H1 (cell line): Measurements from ENCODE around the gene DACT1. TPM values are rescaled to one million over a fixed set of nuclear protein-coding genes. Genes with fewer than 3 reads are reported as not detected.

ENCODE experiments used
- CTCF ChIA-PET: fragments of 300-600 bp; sonication (Branson Sonifier 250); formaldehyde crosslinking; loops from one replicate; lab custom pipeline; 2021; ENCODE audit not compliant: partially characterized antibody; lab: Charles Lee
- POLR2A ChIA-PET: fragments of 300-600 bp; sonication (Branson Sonifier 250); formaldehyde crosslinking; loops from one replicate; lab custom pipeline; 2021; ENCODE audit warnings: inconsistent platforms; ENCODE audit not compliant: partially characterized antibody; lab: Charles Lee
- DNase-seq, 2 experiments: peaks; one replicate each; pipeline versions ENCODE4 v3.0.0 to v3.0.0-alpha.2; 2010 to 2022; ENCODE audit warnings: low spot score in 2 of 2, low read depth in 1 of 2, mixed read lengths in 1 of 2
- FAIRE-seq: peaks from 2 replicates; lab custom pipeline; 2011; peaks lifted over from hg19 to GRCh38; lab: Jason Lieb, UNC
- H2AFZ ChIP-seq: 2 replicates; pipeline ENCODE4 v1.8.1; 2012; ENCODE audit warnings: low read length, inconsistent platforms
- H2AK5ac ChIP-seq: 2 replicates; pipeline ENCODE4 v1.6.1; 2013; ENCODE audit warnings: low read depth, low read length
- H2BK120ac ChIP-seq: replicated peaks from 2 replicates; pipeline ENCODE3; 2013; ENCODE audit warnings: low read depth, low read length, inconsistent platforms
- H2BK12ac ChIP-seq: 2 replicates; pipeline ENCODE4 v1.6.1; 2013; ENCODE audit warnings: low read depth, low read length
- H2BK15ac ChIP-seq: 2 replicates; pipeline ENCODE4 v1.6.1; 2013; ENCODE audit warnings: low read length
- H2BK20ac ChIP-seq: 2 replicates; pipeline ENCODE4 v1.6.1; 2013; ENCODE audit warnings: low read length
- H2BK5ac ChIP-seq: 2 replicates; pipeline ENCODE4 v1.6.1; 2013; ENCODE audit warnings: low read depth, low read length
- H3K14ac ChIP-seq: 2 replicates; pipeline ENCODE4 v1.6.1; 2013; ENCODE audit warnings: inconsistent platforms; ENCODE audit not compliant: insufficient read length
- H3K18ac ChIP-seq: 2 replicates; pipeline ENCODE4 v1.6.1; 2013; ENCODE audit warnings: low read length; ENCODE audit errors: extremely low read depth
- H3K23ac ChIP-seq: 2 replicates; pipeline ENCODE4 v1.6.1; 2013; ENCODE audit warnings: inconsistent platforms; ENCODE audit not compliant: insufficient read length
- H3K23me2 ChIP-seq: 2 replicates; pipeline ENCODE4 v1.6.1; 2013; ENCODE audit warnings: low read depth, low read length
- H3K27ac ChIP-seq: 2 replicates; pipeline ENCODE4 v1.6.1; 2011; ENCODE audit warnings: low read depth, low read length, inconsistent platforms
- H3K27me3 ChIP-seq, 4 experiments: replicated peaks in 1 of 4; 1 replicate in 1 of 4; 2 replicates in 3 of 4; pipeline versions ENCODE4 v1.6.1 to v1.8.1; 2011 to 2013; ENCODE audit warnings: low read length in 3 of 4, mild to moderate bottlenecking in 3 of 4, inconsistent platforms in 2 of 4, mixed read lengths in 2 of 4, moderate library complexity in 1 of 4; ENCODE audit not compliant: control insufficient read depth in 3 of 4, insufficient read depth in 3 of 4; ENCODE audit errors: extremely low read depth in 1 of 4
- H3K36me3 ChIP-seq, 4 experiments: 2 replicates each; pipeline versions ENCODE4 v1.6.1 to v1.8.1; 2011 to 2013; ENCODE audit warnings: mild to moderate bottlenecking in 4 of 4, low read length in 3 of 4, moderate library complexity in 2 of 4, control low read depth in 1 of 4, inconsistent platforms in 1 of 4; ENCODE audit not compliant: insufficient read depth in 4 of 4, control insufficient read depth in 2 of 4
- H3K4ac ChIP-seq: replicated peaks from 2 replicates; pipeline ENCODE3; 2013; ENCODE audit warnings: low read length, low read depth, mixed read lengths, inconsistent platforms; ENCODE audit not compliant: insufficient read length
- H3K4me1 ChIP-seq, 4 experiments: replicated peaks in 1 of 4; 1 replicate in 1 of 4; 2 replicates in 3 of 4; pipeline versions ENCODE4 v1.6.1 to v1.8.1; 2011 to 2013; ENCODE audit warnings: low read length in 3 of 4, inconsistent platforms in 2 of 4, mixed read lengths in 1 of 4; ENCODE audit not compliant: insufficient read depth in 4 of 4, control insufficient read depth in 3 of 4
- H3K4me2 ChIP-seq, 2 experiments: 2 replicates each; pipeline versions ENCODE4 v1.6.1 to v1.8.1; 2011 to 2013; ENCODE audit warnings: low read depth in 2 of 2, low read length in 2 of 2, control low read depth in 1 of 2, inconsistent platforms in 1 of 2, mild to moderate bottlenecking in 1 of 2; ENCODE audit not compliant: insufficient read depth in 1 of 2
- H3K4me3 ChIP-seq, 4 experiments: fragments of 200-600, 300-600 bp in 1 of 4; sonication (generic), shearing (Covaris generic), sonication (Bioruptor Twin) in 1 of 4; 2 replicates each; pipeline versions ENCODE4 v1.5.1 to v1.8.1; 2011 to 2016; ENCODE audit warnings: low read length in 4 of 4, low read depth in 3 of 4, control low read depth in 2 of 4, inconsistent platforms in 2 of 4, mild to moderate bottlenecking in 2 of 4, mixed read lengths in 1 of 4, moderate library complexity in 1 of 4; ENCODE audit not compliant: insufficient read depth in 2 of 4; ENCODE audit errors: extremely low read depth in 1 of 4
- H3K56ac ChIP-seq: replicated peaks from 2 replicates; pipeline ENCODE3; 2013; ENCODE audit warnings: low read depth, mild to moderate bottlenecking, mixed read lengths, low read length, inconsistent platforms; ENCODE audit not compliant: insufficient read length
- H3K79me1 ChIP-seq: 2 replicates; pipeline ENCODE4 v1.6.1; 2013; ENCODE audit warnings: low read depth, low read length, control low read depth
- H3K79me2 ChIP-seq, 2 experiments: 2 replicates each; pipeline versions ENCODE4 v1.6.1 to v1.8.1; 2012 to 2013; ENCODE audit warnings: low read length in 2 of 2, mild to moderate bottlenecking in 2 of 2, inconsistent platforms in 1 of 2; ENCODE audit not compliant: insufficient read depth in 2 of 2, control insufficient read depth in 1 of 2
- H3K9ac ChIP-seq, 4 experiments: replicated peaks in 1 of 4; 1 replicate in 1 of 4; 2 replicates in 3 of 4; pipeline versions ENCODE4 v1.6.1 to v1.8.1; 2011 to 2013; ENCODE audit warnings: low read depth in 3 of 4, low read length in 3 of 4, control low read depth in 2 of 4, mild to moderate bottlenecking in 2 of 4, moderate library complexity in 2 of 4, inconsistent platforms in 1 of 4; ENCODE audit errors: extremely low read depth in 1 of 4
- H3K9me3 ChIP-seq, 2 experiments: 2 replicates each; pipeline versions ENCODE4 v1.6.1 to v1.8.1; 2012 to 2013; ENCODE audit warnings: mild to moderate bottlenecking in 2 of 2, moderate library complexity in 2 of 2, control low read depth in 1 of 2, inconsistent platforms in 1 of 2, low read depth in 1 of 2, low read length in 1 of 2, mixed read lengths in 1 of 2; ENCODE audit not compliant: insufficient read depth in 2 of 2
- H4K20me1 ChIP-seq, 2 experiments: replicated peaks in 1 of 2; 2 replicates each; pipeline versions ENCODE3 to v1.8.1; 2011 to 2013; ENCODE audit warnings: inconsistent platforms in 2 of 2, low read length in 2 of 2, mild to moderate bottlenecking in 1 of 2; ENCODE audit not compliant: insufficient read depth in 2 of 2, control insufficient read depth in 1 of 2
- H4K5ac ChIP-seq: 2 replicates; pipeline ENCODE4 v1.6.1; 2013; ENCODE audit warnings: low read length, low read depth, mixed read lengths, inconsistent platforms; ENCODE audit not compliant: insufficient read length
- H4K8ac ChIP-seq: 2 replicates; pipeline ENCODE4 v1.8.0; 2013; ENCODE audit warnings: mild to moderate bottlenecking, moderate library complexity, low read length, inconsistent platforms; ENCODE audit not compliant: insufficient read depth; ENCODE audit errors: extremely low read depth
- H4K91ac ChIP-seq: replicated peaks from 2 replicates; pipeline ENCODE3; 2013; ENCODE audit warnings: low read length, mixed read lengths, inconsistent platforms; ENCODE audit not compliant: insufficient read length
- ASH2L ChIP-seq: fragments of 200-600, 300-600 bp; sonication (generic); IDR thresholded peaks from one replicate; pipeline ENCODE4 v1.7.1; 2017; ENCODE audit warnings: low read length
- CBX8 ChIP-seq: fragments of 300-800, 300-1000 bp; sonication (generic); IDR thresholded peaks from 2 replicates; pipeline ENCODE4 v1.7.1; 2016; ENCODE audit warnings: low read depth, low read length, borderline replicate concordance
- CHD2 ChIP-seq: IDR thresholded peaks from 2 replicates; pipeline ENCODE4 v1.6.1; 2012; ENCODE audit warnings: low read length, improper control_type of control experiment
- E2F6 ChIP-seq: IDR thresholded peaks from 2 replicates; pipeline ENCODE4 v1.6.1; 2012; ENCODE audit warnings: inconsistent platforms
- EGR1 ChIP-seq: IDR thresholded peaks from 2 replicates; pipeline ENCODE4 v1.6.1; 2011; ENCODE audit warnings: low read depth, low read length, borderline replicate concordance
- HDAC6 ChIP-seq: IDR thresholded peaks from one replicate; pipeline ENCODE4 v1.7.1; 2012; ENCODE audit warnings: low read depth, mild to moderate bottlenecking, inconsistent platforms, low read length, moderate library complexity
- MAFK ChIP-seq: IDR thresholded peaks from 2 replicates; pipeline ENCODE4 v1.6.1; 2012; ENCODE audit warnings: low read depth, mild to moderate bottlenecking, improper control_type of control experiment, low read length
- NRF1 ChIP-seq: IDR thresholded peaks from 2 replicates; pipeline ENCODE4 v1.6.1; 2011; ENCODE audit warnings: mild to moderate bottlenecking, low read depth, low read length, improper control_type of control experiment
- RFX5 ChIP-seq: IDR thresholded peaks from 2 replicates; pipeline ENCODE4 v1.6.1; 2011; ENCODE audit warnings: low read depth, low read length, improper control_type of control experiment, borderline replicate concordance
- RNF2 ChIP-seq: fragments of 200-900, 300-1000 bp; sonication (generic); IDR thresholded peaks from 2 replicates; pipeline ENCODE4 v1.7.1; 2016; ENCODE audit warnings: borderline replicate concordance, low read depth, mild to moderate bottlenecking, antibody characterized with exemption, low read length; ENCODE audit not compliant: poor library complexity, severe bottlenecking; ENCODE audit errors: missing control alignments
- SRF ChIP-seq: IDR thresholded peaks from 2 replicates; pipeline ENCODE4 v1.6.1; 2011; ENCODE audit warnings: mild to moderate bottlenecking, low read depth, low read length, moderate library complexity
- SUZ12 ChIP-seq: fragments of 200-600 bp; sonication (generic); IDR thresholded peaks from 2 replicates; pipeline ENCODE4 v1.6.1; 2012; ENCODE audit warnings: mild to moderate bottlenecking, inconsistent platforms, low read length, moderate library complexity, mixed read lengths
- TAF7 ChIP-seq: optimal IDR thresholded peaks from 2 replicates; pipeline ENCODE3; 2011; ENCODE audit warnings: low read depth, mild to moderate bottlenecking, inconsistent platforms, low read length, moderate library complexity, borderline replicate concordance
- WGBS, 2 experiments: shearing (Covaris generic) in 1 of 2; methylation state at CpG; one replicate each; pipeline versions ENCODE4 v1.1.6 to v1.1.7; 2013 to 2015; ENCODE audit warnings: low lambda C conversion rate in 2 of 2, mixed read lengths in 2 of 2, inconsistent platforms in 1 of 2, low coverage in 1 of 2, missing lambda C conversion rate in 1 of 2; ENCODE audit not compliant: insufficient replicate concordance in 2 of 2, insufficient coverage in 1 of 2, insufficient read length in 1 of 2; ENCODE audit errors: extremely low coverage in 1 of 2, missing lambda C conversion rate in 1 of 2; 5-methylcytosine and 5-hydroxymethylcytosine counted together
- polyA plus RNA-seq, 7 experiments: library from polyadenylated mRNA; depleted of rRNA in 3 of 7; stranded (reverse) in 5 of 7; unstranded in 2 of 7; fragments of >200 nt in 5 of 7; fragments of 200-250 nt in 2 of 7; gene quantifications; 1 replicate in 5 of 7; 2 replicates in 1 of 7; 4 replicates in 1 of 7; pipeline versions ENCODE4 v1.2.1 to v1.2.3, GENCODE V29; 2011 to 2013; ENCODE audit warnings: missing spikeins in 2 of 7, mixed read lengths in 2 of 7
- total RNA-seq: library from RNA; stranded (reverse); fragmentation: NEBNext Ultra II Directional; extraction: Animal tissue kit (Norgen Biotek cat#: 25700); gene quantifications from 2 replicates; pipeline ENCODE4 v1.2.1, GENCODE V29; 2021

Gene DACT1
- total and polyA plus RNA-seq, 2 of the 8 experiments (the other 6 are each of a cell fraction or from before 2014, with no cell fraction given), result 3.2 to 29.8 TPM

DNA sequence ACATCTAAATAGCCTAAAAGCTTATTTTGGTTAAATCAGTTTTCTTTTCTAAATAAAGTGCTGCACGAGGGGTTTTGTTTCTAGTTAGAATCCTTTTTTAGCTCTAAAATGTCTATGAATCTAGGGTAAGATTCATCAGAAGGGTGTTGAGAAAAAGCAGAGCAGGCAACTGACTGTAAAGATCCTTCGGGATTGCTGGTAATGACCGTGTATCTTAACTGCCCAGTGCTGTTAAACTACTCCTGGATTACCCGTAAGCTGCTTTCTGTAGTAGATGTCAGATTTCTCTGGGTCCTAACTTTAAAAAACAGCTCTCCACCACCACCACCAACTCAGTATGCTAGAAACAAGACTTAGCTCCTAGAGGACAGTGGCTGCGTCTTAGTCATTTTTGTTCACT lies 39.2 kb downstream of the DACT1 start:
- H2BK20ac ChIP-seq, result no peak overlapping the region
- no peak overlapping the region for H4K91ac ChIP-seq
- no peak overlapping the region for H2BK15ac ChIP-seq
- WGBS, 2 experiments, result 90% methylated on average over 5 of the region's 5 CpGs; no CpG with 5 or more reads in 1 of the 2 experiments
- CTCF ChIA-PET, result interaction anchor here (0.7 kb wide), 1 partner anchor 270 kb away, joined by 4 read pairs; no protein-coding TSS in a partner anchor
- H4K8ac ChIP-seq, result no peak overlapping the region
- no peaks in the 10 kb centered on the region for H3K79me1 ChIP-seq
- H4K20me1 ChIP-seq, result no peaks in the 10 kb centered on the region
- no peak overlapping the region for H3K56ac ChIP-seq
- H3K4ac ChIP-seq, result no peak overlapping the region
- no peak for FAIRE-seq
- POLR2A ChIA-PET, result no interaction called here
- H4K5ac ChIP-seq, result no peak overlapping the region
- H3K79me2 ChIP-seq, result no peaks in the 10 kb centered on the region
- H3K27me3 ChIP-seq, result no peaks in the 10 kb centered on the region
- no peak overlapping the region for H2BK120ac ChIP-seq
- H3K23me2 ChIP-seq, result no peaks in the 10 kb centered on the region; the same call in 1 of the 2 replicates
- no peak overlapping the region for H3K4me2 ChIP-seq
- H3K23ac ChIP-seq, result no peak overlapping the region
- DNase-seq, result peak in 1 of 2 experiments; percentile 14
- H2BK5ac ChIP-seq, result no peak overlapping the region
- no peak overlapping the region for H2AK5ac ChIP-seq
- no peaks in the 10 kb centered on the region for H3K9me3 ChIP-seq
- no peaks in the 10 kb centered on the region for H3K4me1 ChIP-seq
- no peak overlapping the region for H2BK12ac ChIP-seq
- no peak overlapping the region for H3K18ac ChIP-seq
- no peak overlapping the region for H3K14ac ChIP-seq
- 0 out of 2 replicates have a peak overlapping the region, but pooled peaks have one; percentile 59 for H2AFZ ChIP-seq
- no peak overlapping the region for H3K9ac ChIP-seq
- H3K4me3 ChIP-seq, result no peak overlapping the region
- H3K36me3 ChIP-seq, result no peaks in the 10 kb centered on the region
- no peak overlapping the region for H3K27ac ChIP-seq
- TF ChIP-seq SUZ12, result no peak
- no peak for TF ChIP-seq EGR1
- TF ChIP-seq RNF2, result no peak
- no peak for TF ChIP-seq HDAC6
- TF ChIP-seq MAFK, result no peak
- TF ChIP-seq SRF, result no peak
- no peak for TF ChIP-seq RFX5
- TF ChIP-seq CHD2, result no peak
- no peak for TF ChIP-seq NRF1
- TF ChIP-seq TAF7, result no peak
- no peak for TF ChIP-seq CBX8
- TF ChIP-seq E2F6, result no peak
- no peak for TF ChIP-seq ASH2L
